ENCODE results near the gene SDK2. TPM values are rescaled to one million over a fixed set of nuclear protein-coding genes. Genes with fewer than 3 reads are reported as not detected.

SDK2 gene
- total RNA-seq, 1 experiment from 2014 or later: not detected

- DNase-seq (ENCODE audit: low spot score): no peak
Measured at GRCh38 chr17:73285916-73286862, 358.1 kb downstream of the SDK2 start.

- no peak for DNase-seq (ENCODE audit: low spot score)
Measured at GRCh38 chr17:73285603-73285908, 358.7 kb downstream of the SDK2 start.

GRCh38 chr17:73284906-73285602 lies 359.2 kb downstream of the SDK2 start:
- no peak for DNase-seq (ENCODE audit: low spot score)
